OCI-LY3 (cell line): ENCODE results near the gene KLF7.

Experiments used
- EZH2phosphoT487 ChIP-seq: fragments of 200-600 bp; shearing (Covaris generic); IDR thresholded peaks from 2 replicates; pipeline ENCODE4 v1.6.1; 2018; ENCODE audit warnings: antibody characterized with exemption, mixed run types, low read depth
- TF ChIP-seq, protein P1 (sequence below): fragments of 200-600, 300-600 bp; sonication (generic); IDR thresholded peaks from 2 replicates; pipeline ENCODE4 v1.5.1; 2014; ENCODE audit warnings: antibody characterized with exemption, low read length, low read depth

GRCh38 chr2:207061181-207061580, 104.6 kb downstream of the KLF7 start:
- TF ChIP-seq, protein P1, sequence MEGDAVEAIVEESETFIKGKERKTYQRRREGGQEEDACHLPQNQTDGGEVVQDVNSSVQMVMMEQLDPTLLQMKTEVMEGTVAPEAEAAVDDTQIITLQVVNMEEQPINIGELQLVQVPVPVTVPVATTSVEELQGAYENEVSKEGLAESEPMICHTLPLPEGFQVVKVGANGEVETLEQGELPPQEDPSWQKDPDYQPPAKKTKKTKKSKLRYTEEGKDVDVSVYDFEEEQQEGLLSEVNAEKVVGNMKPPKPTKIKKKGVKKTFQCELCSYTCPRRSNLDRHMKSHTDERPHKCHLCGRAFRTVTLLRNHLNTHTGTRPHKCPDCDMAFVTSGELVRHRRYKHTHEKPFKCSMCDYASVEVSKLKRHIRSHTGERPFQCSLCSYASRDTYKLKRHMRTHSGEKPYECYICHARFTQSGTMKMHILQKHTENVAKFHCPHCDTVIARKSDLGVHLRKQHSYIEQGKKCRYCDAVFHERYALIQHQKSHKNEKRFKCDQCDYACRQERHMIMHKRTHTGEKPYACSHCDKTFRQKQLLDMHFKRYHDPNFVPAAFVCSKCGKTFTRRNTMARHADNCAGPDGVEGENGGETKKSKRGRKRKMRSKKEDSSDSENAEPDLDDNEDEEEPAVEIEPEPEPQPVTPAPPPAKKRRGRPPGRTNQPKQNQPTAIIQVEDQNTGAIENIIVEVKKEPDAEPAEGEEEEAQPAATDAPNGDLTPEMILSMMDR: no peak
- TF ChIP-seq EZH2phosphoT487: no peak
